ENCODE data around the gene ARHGAP29.

Gene ARHGAP29, protein sequence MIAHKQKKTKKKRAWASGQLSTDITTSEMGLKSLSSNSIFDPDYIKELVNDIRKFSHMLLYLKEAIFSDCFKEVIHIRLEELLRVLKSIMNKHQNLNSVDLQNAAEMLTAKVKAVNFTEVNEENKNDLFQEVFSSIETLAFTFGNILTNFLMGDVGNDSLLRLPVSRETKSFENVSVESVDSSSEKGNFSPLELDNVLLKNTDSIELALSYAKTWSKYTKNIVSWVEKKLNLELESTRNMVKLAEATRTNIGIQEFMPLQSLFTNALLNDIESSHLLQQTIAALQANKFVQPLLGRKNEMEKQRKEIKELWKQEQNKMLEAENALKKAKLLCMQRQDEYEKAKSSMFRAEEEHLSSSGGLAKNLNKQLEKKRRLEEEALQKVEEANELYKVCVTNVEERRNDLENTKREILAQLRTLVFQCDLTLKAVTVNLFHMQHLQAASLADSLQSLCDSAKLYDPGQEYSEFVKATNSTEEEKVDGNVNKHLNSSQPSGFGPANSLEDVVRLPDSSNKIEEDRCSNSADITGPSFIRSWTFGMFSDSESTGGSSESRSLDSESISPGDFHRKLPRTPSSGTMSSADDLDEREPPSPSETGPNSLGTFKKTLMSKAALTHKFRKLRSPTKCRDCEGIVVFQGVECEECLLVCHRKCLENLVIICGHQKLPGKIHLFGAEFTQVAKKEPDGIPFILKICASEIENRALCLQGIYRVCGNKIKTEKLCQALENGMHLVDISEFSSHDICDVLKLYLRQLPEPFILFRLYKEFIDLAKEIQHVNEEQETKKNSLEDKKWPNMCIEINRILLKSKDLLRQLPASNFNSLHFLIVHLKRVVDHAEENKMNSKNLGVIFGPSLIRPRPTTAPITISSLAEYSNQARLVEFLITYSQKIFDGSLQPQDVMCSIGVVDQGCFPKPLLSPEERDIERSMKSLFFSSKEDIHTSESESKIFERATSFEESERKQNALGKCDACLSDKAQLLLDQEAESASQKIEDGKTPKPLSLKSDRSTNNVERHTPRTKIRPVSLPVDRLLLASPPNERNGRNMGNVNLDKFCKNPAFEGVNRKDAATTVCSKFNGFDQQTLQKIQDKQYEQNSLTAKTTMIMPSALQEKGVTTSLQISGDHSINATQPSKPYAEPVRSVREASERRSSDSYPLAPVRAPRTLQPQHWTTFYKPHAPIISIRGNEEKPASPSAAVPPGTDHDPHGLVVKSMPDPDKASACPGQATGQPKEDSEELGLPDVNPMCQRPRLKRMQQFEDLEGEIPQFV

DNA sequence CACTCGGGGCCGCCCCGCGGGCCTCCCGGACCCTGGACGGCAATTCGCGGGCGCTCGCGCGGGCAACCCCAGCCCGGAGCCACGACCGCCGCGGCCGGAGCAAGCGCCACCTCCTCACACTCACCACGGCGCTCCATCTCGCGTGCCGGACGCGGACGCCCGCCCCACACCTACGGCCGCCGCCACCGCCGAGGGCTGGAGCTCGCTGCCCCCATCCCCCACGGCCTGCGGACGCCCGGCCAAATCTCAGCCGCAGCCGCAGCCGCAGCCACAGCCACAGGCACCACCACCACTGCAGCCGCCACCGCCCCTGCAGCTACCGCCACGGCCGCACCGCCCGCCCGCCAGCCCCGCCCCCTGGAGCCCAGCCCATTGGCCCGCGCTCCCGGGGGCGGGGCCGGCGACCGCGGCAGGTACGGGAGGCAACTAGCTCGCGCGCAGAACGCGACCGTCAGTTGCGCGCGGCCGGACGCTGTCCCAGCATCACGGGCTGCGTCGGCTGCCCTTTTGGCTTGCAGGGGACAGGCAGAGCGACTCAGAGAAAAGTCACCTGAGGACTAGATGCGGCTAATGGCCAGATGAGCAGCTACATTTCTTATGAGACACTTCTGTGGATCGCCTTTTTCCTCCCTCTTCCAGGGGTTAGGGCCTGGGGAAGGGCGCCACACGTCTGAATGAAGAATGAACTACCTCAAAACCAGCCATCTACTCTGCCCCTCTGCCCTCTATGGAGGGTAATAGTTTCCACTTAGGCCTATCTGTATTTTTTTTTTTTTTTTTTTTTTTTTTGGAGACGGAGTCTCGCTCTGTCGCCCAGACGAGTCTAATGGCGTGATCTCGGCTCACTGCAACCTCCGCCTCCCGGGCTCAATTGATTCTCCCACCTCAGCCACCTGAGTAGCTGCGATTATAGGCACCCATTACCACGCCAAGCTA, at the start of gene ARHGAP29:
Gene ARHGAP29 (minus strand): TSS at position 294 of the 936 bp plus-strand sequence. CDS start 5,973 bp downstream, outside the sequence.
- H3K36me3 ChIP-seq (ENCODE audit: insufficient read depth, low read length): no peaks in the 10 kb centered on the region
- H3K4me3 ChIP-seq (ENCODE audit: low read depth, low read length, poor library complexity, severe bottlenecking): no peak within 1 kb of the TSS
- H3K4me2 ChIP-seq (ENCODE audit: low read length): no peak within 1 kb of the TSS
- no peaks in the 10 kb centered on the region for H3K79me2 ChIP-seq (ENCODE audit: insufficient read depth, low read length)
- no peak within 1 kb of the TSS for H3K27ac ChIP-seq (ENCODE audit: low read depth, low read length, poor library complexity, severe bottlenecking)
- no peaks in the 10 kb centered on the region for H3K9me3 ChIP-seq (ENCODE audit: low read length)
- no peaks in the 10 kb centered on the region for H3F3A ChIP-seq (ENCODE audit: insufficient read depth, low read length)
- H3K9me2 ChIP-seq (ENCODE audit: low read depth, low read length): no peaks in the 10 kb centered on the region
- H3K9ac ChIP-seq (ENCODE audit: low read length): no peak within 1 kb of the TSS
- TF ChIP-seq EZH2 (IDR thresholded peaks at IDR 0.05; ENCODE audit: borderline replicate concordance, low read length): no peak
- TF ChIP-seq, protein P1, sequence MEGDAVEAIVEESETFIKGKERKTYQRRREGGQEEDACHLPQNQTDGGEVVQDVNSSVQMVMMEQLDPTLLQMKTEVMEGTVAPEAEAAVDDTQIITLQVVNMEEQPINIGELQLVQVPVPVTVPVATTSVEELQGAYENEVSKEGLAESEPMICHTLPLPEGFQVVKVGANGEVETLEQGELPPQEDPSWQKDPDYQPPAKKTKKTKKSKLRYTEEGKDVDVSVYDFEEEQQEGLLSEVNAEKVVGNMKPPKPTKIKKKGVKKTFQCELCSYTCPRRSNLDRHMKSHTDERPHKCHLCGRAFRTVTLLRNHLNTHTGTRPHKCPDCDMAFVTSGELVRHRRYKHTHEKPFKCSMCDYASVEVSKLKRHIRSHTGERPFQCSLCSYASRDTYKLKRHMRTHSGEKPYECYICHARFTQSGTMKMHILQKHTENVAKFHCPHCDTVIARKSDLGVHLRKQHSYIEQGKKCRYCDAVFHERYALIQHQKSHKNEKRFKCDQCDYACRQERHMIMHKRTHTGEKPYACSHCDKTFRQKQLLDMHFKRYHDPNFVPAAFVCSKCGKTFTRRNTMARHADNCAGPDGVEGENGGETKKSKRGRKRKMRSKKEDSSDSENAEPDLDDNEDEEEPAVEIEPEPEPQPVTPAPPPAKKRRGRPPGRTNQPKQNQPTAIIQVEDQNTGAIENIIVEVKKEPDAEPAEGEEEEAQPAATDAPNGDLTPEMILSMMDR (IDR thresholded peaks at IDR 0.05; ENCODE audit: low read length): no peak
- H3K27me3 ChIP-seq (ENCODE audit: insufficient read depth, low read length): no peaks in the 10 kb centered on the region
- no peak within 1 kb of the TSS for H2AFZ ChIP-seq (ENCODE audit: low read length)
- H4K20me1 ChIP-seq (ENCODE audit: insufficient read depth, low read length): no peaks in the 10 kb centered on the region
- no peaks in the 10 kb centered on the region for H3K4me1 ChIP-seq (ENCODE audit: insufficient read depth, low read length, severe bottlenecking)

DNA sequence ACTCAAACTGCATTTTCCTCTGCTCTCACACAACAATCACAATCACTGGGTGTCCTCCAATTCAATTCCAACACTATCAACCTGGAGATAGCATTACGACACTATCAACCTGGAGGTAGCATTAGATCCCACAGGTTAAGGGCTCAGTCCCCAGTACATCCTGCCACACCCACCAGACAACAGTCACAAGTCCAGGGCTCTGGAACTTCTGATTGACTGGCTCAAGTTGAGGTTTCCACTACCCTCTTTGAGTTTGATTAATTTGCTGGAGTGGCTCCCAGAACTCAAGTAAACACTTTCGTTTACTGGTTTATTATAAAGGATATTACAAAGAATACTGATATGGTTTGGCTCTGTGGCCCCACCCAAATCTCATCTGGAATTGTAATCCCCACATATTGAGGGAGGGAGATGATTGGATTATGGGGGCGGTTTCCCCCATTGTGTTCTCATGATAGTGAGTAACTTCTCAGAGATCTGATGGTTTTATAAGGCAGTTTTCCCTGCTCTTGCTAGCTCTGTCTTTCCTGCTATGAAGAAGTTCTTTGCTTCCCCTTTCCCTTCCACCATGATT, 49.6 kb upstream of the ARHGAP29 start:
- Histone ChIP-seq H4K20me1 (ENCODE audit: insufficient read depth, low read length) (no peaks in the 10 kb centered on the region), H3K9me3 (ENCODE audit: low read length) (no peaks in the 10 kb centered on the region), H3K27ac (ENCODE audit: low read depth, low read length, poor library complexity, severe bottlenecking) (no peak overlapping the region), H3F3A (ENCODE audit: insufficient read depth, low read length) (no peaks in the 10 kb centered on the region), H3K79me2 (ENCODE audit: insufficient read depth, low read length) (no peaks in the 10 kb centered on the region), H3K4me2 (ENCODE audit: low read length) (no peak overlapping the region), H3K9me2 (ENCODE audit: low read depth, low read length) (no peaks in the 10 kb centered on the region), H3K27me3 (ENCODE audit: insufficient read depth, low read length) (no peaks in the 10 kb centered on the region), H3K36me3 (ENCODE audit: insufficient read depth, low read length) (no peaks in the 10 kb centered on the region), H3K9ac (ENCODE audit: low read length) (no peak overlapping the region), H3K4me1 (ENCODE audit: insufficient read depth, low read length, severe bottlenecking) (no peaks in the 10 kb centered on the region), H3K4me3 (ENCODE audit: low read depth, low read length, poor library complexity, severe bottlenecking) (no peak overlapping the region), H2AFZ (ENCODE audit: low read length) (no peak overlapping the region)
- no peak for TF ChIP-seq EZH2 (IDR thresholded peaks at IDR 0.05; ENCODE audit: borderline replicate concordance, low read length)
- TF ChIP-seq, protein P1 (IDR thresholded peaks at IDR 0.05; ENCODE audit: low read length): no peak
